Nephron (organoid): ENCODE data around the gene KY.

Source experiments
- H3K27ac Mint-ChIP-seq, 3 experiments: 2 replicates each; pipeline ENCODE4 v1.8.0; 2020; ENCODE audit warnings: mixed read lengths in 3 of 3, mild to moderate bottlenecking in 2 of 3, moderate library complexity in 1 of 3
- H3K27me3 Mint-ChIP-seq: 2 replicates; pipeline ENCODE4 v1.8.0; 2021; ENCODE audit warnings: low read depth, mild to moderate bottlenecking, moderate library complexity, mixed read lengths
- H3K36me3 Mint-ChIP-seq: 2 replicates; pipeline ENCODE4 v1.8.0; 2020; ENCODE audit warnings: low read depth, mixed read lengths
- H3K4me1 Mint-ChIP-seq: 2 replicates; pipeline ENCODE4 v1.8.0; 2020; ENCODE audit warnings: mixed read lengths
- H3K4me3 Mint-ChIP-seq, 3 experiments: 2 replicates each; pipeline ENCODE4 v1.8.0; 2020; ENCODE audit warnings: mild to moderate bottlenecking in 3 of 3, mixed read lengths in 3 of 3, moderate library complexity in 2 of 3
- H3K9me3 Mint-ChIP-seq: 2 replicates; pipeline ENCODE4 v1.8.0; 2020; ENCODE audit warnings: mixed read lengths
- TF ChIP-seq, protein P1 (sequence below), 3 experiments: fragments of 200-600 bp; sonication (generic); IDR thresholded peaks; one replicate each; pipeline ENCODE4 v1.5.0; 2021; ENCODE audit warnings: antibody characterized with exemption in 3 of 3; ENCODE audit not compliant: unreplicated experiment in 3 of 3

The KY gene

DNA sequence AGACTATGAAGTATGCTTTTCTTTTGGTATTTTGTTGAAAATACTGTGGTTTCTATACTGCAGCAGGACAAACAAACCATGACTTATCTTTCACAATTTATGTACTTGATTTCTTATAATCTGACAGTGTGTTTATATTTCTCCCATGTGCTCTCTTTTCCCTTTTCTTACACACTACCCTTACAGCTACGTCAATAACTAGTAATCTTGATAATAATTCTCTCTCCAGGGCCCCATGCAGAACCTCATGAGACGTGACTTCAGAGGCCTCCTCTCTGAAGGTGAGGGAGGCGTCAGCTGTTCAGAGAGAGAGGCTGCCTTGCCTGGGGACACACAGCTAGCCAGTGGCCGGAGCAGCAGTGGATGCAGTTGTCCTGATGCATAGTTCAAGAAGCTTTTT lies 35.9 kb downstream of the KY start:
- no peak overlapping the region for H3K4me3 Mint-ChIP-seq
- H3K9me3 Mint-ChIP-seq = no peaks in the 10 kb centered on the region
- no peaks in the 10 kb centered on the region for H3K36me3 Mint-ChIP-seq
- TF ChIP-seq, protein P1, sequence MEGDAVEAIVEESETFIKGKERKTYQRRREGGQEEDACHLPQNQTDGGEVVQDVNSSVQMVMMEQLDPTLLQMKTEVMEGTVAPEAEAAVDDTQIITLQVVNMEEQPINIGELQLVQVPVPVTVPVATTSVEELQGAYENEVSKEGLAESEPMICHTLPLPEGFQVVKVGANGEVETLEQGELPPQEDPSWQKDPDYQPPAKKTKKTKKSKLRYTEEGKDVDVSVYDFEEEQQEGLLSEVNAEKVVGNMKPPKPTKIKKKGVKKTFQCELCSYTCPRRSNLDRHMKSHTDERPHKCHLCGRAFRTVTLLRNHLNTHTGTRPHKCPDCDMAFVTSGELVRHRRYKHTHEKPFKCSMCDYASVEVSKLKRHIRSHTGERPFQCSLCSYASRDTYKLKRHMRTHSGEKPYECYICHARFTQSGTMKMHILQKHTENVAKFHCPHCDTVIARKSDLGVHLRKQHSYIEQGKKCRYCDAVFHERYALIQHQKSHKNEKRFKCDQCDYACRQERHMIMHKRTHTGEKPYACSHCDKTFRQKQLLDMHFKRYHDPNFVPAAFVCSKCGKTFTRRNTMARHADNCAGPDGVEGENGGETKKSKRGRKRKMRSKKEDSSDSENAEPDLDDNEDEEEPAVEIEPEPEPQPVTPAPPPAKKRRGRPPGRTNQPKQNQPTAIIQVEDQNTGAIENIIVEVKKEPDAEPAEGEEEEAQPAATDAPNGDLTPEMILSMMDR (IDR thresholded peaks at IDR 0.05; ENCODE audit: unreplicated experiment in 3 of 3) = no peak
- no peaks in the 10 kb centered on the region for H3K27me3 Mint-ChIP-seq
- no peaks in the 10 kb centered on the region for H3K4me1 Mint-ChIP-seq
- H3K27ac Mint-ChIP-seq = no peak overlapping the region

- no peak overlapping the region for H3K27ac Mint-ChIP-seq
- H3K9me3 Mint-ChIP-seq = no peaks in the 10 kb centered on the region
- no peak overlapping the region for H3K4me3 Mint-ChIP-seq
- peaks cover 10% of the 10 kb centered on the region for H3K4me1 Mint-ChIP-seq
- H3K36me3 Mint-ChIP-seq = no peaks in the 10 kb centered on the region
- peaks cover 4% of the 10 kb centered on the region for H3K27me3 Mint-ChIP-seq
- TF ChIP-seq, protein P1 (IDR thresholded peaks at IDR 0.05; ENCODE audit: unreplicated experiment in 3 of 3) = no peak
Measured at GRCh38 chr3:134613006-134613520, 37.8 kb downstream of the KY start.

- Mint-ChIP-seq H3K4me1 (peaks cover 10% of the 10 kb centered on the region), H3K27me3 (peaks cover 4% of the 10 kb centered on the region), H3K36me3 (no peaks in the 10 kb centered on the region), H3K4me3 (no peak overlapping the region), H3K9me3 (no peaks in the 10 kb centered on the region), H3K27ac (no peak overlapping the region)
- TF ChIP-seq, protein P1 (IDR thresholded peaks at IDR 0.05; ENCODE audit: unreplicated experiment in 3 of 3) = no peak
Measured at GRCh38 chr3:134611516-134611915, 39.3 kb downstream of the KY start.

DNA sequence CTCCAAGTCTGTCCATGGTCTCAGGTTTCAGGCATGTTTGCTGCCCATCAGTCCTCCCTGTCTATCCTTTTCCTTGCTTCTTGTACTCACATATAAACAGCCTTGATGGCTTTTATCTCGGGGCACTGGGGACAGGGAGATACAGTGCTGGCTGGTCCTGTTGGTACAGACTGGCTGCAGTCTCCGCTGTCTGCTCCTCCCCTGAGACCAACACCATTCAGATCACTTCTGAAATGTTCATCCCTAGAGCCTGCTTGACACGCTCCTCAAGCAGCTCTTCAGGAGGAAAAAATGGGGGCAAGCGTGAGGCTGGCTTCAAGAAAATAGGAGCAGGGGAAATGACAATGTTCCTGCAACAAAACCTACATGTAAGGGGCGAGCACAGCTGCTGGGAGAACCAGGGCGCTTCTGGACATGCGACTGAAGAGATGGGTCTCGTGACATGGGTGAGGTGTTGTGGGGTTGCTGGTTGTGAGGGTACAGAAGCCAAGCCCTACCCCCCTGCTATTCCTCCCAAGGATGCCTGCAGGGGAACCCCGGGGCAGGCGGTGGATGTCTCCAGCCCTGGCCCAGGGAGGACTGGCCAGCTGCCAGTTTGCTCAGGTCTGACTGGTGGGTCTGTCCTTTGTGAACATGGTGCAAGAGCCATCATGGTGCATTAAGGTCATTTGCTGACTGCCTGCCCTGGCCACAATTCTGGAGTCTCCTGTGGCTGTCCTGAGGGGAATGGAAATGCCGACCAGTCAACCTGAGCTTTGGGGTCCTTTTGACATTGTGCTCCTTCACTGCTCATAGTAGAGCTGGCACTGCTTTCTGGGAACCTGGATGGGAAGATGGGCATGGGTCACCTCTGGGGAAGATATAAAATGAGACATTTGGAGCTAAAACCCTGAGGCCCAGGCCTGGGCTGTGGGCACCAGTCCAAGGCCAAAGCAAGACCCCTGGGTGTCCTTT lies 40.1 kb downstream of the KY start:
- H3K9me3 Mint-ChIP-seq = no peaks in the 10 kb centered on the region
- peaks cover 10% of the 10 kb centered on the region for H3K4me1 Mint-ChIP-seq
- H3K36me3 Mint-ChIP-seq = no peaks in the 10 kb centered on the region
- H3K4me3 Mint-ChIP-seq = no peak overlapping the region
- TF ChIP-seq, protein P1 (IDR thresholded peaks at IDR 0.05; ENCODE audit: unreplicated experiment in 3 of 3) = no peak
- H3K27me3 Mint-ChIP-seq = peaks cover 4% of the 10 kb centered on the region
- H3K27ac Mint-ChIP-seq = no peak overlapping the region

DNA sequence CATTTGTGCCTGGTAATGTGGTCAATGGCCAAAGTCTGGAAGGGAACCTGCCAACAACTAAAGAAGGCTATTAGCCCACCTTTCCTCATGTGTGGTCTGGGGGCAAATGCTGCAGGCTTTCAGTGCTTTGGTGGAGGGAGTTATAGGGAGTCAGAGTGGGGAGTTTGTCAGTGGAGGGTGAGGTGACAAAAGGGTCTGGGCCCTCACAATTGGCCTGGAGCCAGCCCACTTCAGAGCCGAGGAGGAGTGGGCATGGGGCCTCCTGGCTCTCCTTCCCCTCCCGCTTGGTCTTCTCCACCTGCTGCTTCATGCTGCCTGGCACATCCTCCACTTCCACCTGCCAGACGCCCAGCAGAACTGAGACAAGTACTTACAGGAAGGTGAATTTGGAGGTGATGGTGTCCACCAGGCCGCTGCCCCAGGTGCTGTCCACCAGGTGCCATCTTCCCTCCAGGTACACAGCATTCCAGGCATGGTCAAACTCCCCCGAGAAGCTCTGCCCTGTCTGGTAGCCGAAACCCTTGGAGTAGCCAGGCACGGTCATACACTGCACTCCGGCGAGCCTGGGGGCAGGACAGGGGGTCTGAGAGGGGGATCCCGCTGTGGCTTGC lies 40.9 kb downstream of the KY start:
- peaks cover 8% of the 10 kb centered on the region for H3K27me3 Mint-ChIP-seq
- H3K27ac Mint-ChIP-seq = no peak overlapping the region
- H3K4me1 Mint-ChIP-seq = peaks cover 10% of the 10 kb centered on the region
- H3K9me3 Mint-ChIP-seq = no peaks in the 10 kb centered on the region
- no peaks in the 10 kb centered on the region for H3K36me3 Mint-ChIP-seq
- no peak overlapping the region for H3K4me3 Mint-ChIP-seq
- TF ChIP-seq, protein P1 (IDR thresholded peaks at IDR 0.05; ENCODE audit: unreplicated experiment in 3 of 3) = no peak
